Renal cortex interstitium (tissue), 15 donors: ENCODE measurements around the gene LSM10. TPM values are rescaled to one million over a fixed set of nuclear protein-coding genes. Genes with fewer than 3 reads are reported as not detected.

ENCODE experiments used
- DNase-seq, 11 donors: peaks; one replicate each; pipeline ENCODE4 v3.0.0-alpha.2; 2013; ENCODE audit warnings: low read depth in 9 of 11, low spot score in 4 of 11; ENCODE audit errors: extremely low read depth in 1 of 11
- long read RNA-seq, 16 experiments: transcript quantifications; one replicate each; lab custom pipeline, GENCODE V29; 2026
- polyA plus RNA-seq, 3 donors: library from polyadenylated mRNA; unstranded; fragments of 120-200 nt; gene quantifications; one replicate each; pipeline ENCODE4 v1.2.1, GENCODE V29; 2013; ENCODE audit not compliant: insufficient read length in 3 of 3

Gene LSM10
- polyA plus RNA-seq = 10 to 100 TPM; 22.1 to 28.7 (median 24.3) TPM
- long read RNA-seq, donor 1, transcript LSM10-201 (2 exons, 850 nt) = major isoform, 15 of 15 reads
- long read RNA-seq, donor 1, partial matches to known transcripts = 0 of 15 reads
- long read RNA-seq, donor 1, other reads (novel, unspliced or antisense) = 0 of 15 reads
- long read RNA-seq, donor 2, transcript LSM10-201 (2 exons, 850 nt) = major isoform, 19 of 20 reads
- long read RNA-seq, donor 2, partial matches to known transcripts = 0 of 20 reads
- long read RNA-seq, donor 2, other reads (novel, unspliced or antisense) = 0 of 20 reads
- long read RNA-seq, donor 3, transcript LSM10-201 (2 exons, 850 nt) = major isoform, 25 of 25 reads
- long read RNA-seq, donor 3, partial matches to known transcripts = 0 of 25 reads
- long read RNA-seq, donor 3, other reads (novel, unspliced or antisense) = 0 of 25 reads
- long read RNA-seq, donor 4, transcript LSM10-201 (2 exons, 850 nt) = major isoform, 12 of 12 reads
- long read RNA-seq, donor 4, partial matches to known transcripts = 0 of 12 reads
- long read RNA-seq, donor 4, other reads (novel, unspliced or antisense) = 0 of 12 reads
- long read RNA-seq, donor 5 = 0 reads
- long read RNA-seq, donor 6, transcript LSM10-201 (2 exons, 850 nt) = major isoform, 15 of 16 reads
- long read RNA-seq, donor 6, partial matches to known transcripts = 0 of 16 reads
- long read RNA-seq, donor 6, other reads (novel, unspliced or antisense) = 0 of 16 reads
- long read RNA-seq, donor 7, transcript LSM10-201 (2 exons, 850 nt) = major isoform, 18 of 19 reads
- long read RNA-seq, donor 7, partial matches to known transcripts = 0 of 19 reads
- long read RNA-seq, donor 7, other reads (novel, unspliced or antisense) = 0 of 19 reads
- long read RNA-seq, donor 8, transcript LSM10-201 (2 exons, 850 nt) = major isoform, 29 of 37 reads
- long read RNA-seq, donor 8, partial matches to known transcripts = 8 of 37 reads
- long read RNA-seq, donor 8, other reads (novel, unspliced or antisense) = 0 of 37 reads
- long read RNA-seq, donor 9, transcript LSM10-201 (2 exons, 850 nt) = major isoform, 26 of 26 reads
- long read RNA-seq, donor 9, partial matches to known transcripts = 0 of 26 reads
- long read RNA-seq, donor 9, other reads (novel, unspliced or antisense) = 0 of 26 reads
- long read RNA-seq, donor 10, transcript LSM10-201 (2 exons, 850 nt) = major isoform, 21 of 21 reads
- long read RNA-seq, donor 10, partial matches to known transcripts = 0 of 21 reads
- long read RNA-seq, donor 10, other reads (novel, unspliced or antisense) = 0 of 21 reads
- long read RNA-seq, donor 11, transcript LSM10-201 (2 exons, 850 nt) = major isoform, 13 of 13 reads
- long read RNA-seq, donor 11, partial matches to known transcripts = 0 of 13 reads
- long read RNA-seq, donor 11, other reads (novel, unspliced or antisense) = 0 of 13 reads
- long read RNA-seq, donor 12, transcript LSM10-201 (2 exons, 850 nt) = major isoform, 9 of 9 reads
- long read RNA-seq, donor 12, partial matches to known transcripts = 0 of 9 reads
- long read RNA-seq, donor 12, other reads (novel, unspliced or antisense) = 0 of 9 reads
- long read RNA-seq, donor 13, transcript LSM10-201 (2 exons, 850 nt) = major isoform, 30 of 30 reads
- long read RNA-seq, donor 13, partial matches to known transcripts = 0 of 30 reads
- long read RNA-seq, donor 13, other reads (novel, unspliced or antisense) = 0 of 30 reads
- long read RNA-seq, donor 14, transcript LSM10-201 (2 exons, 850 nt) = major isoform, 18 of 18 reads
- long read RNA-seq, donor 14, partial matches to known transcripts = 0 of 18 reads
- long read RNA-seq, donor 14, other reads (novel, unspliced or antisense) = 0 of 18 reads
- long read RNA-seq, donor 15, transcript LSM10-201 (2 exons, 850 nt) = major isoform, 8 of 8 reads
- long read RNA-seq, donor 15, partial matches to known transcripts = 0 of 8 reads
- long read RNA-seq, donor 15, other reads (novel, unspliced or antisense) = 0 of 8 reads
- long read RNA-seq, donor 16, transcript LSM10-201 (2 exons, 850 nt) = major isoform, 42 of 49 reads
- long read RNA-seq, donor 16, partial matches to known transcripts = 6 of 49 reads
- long read RNA-seq, donor 16, other reads (novel, unspliced or antisense) = 0 of 49 reads

DNA sequence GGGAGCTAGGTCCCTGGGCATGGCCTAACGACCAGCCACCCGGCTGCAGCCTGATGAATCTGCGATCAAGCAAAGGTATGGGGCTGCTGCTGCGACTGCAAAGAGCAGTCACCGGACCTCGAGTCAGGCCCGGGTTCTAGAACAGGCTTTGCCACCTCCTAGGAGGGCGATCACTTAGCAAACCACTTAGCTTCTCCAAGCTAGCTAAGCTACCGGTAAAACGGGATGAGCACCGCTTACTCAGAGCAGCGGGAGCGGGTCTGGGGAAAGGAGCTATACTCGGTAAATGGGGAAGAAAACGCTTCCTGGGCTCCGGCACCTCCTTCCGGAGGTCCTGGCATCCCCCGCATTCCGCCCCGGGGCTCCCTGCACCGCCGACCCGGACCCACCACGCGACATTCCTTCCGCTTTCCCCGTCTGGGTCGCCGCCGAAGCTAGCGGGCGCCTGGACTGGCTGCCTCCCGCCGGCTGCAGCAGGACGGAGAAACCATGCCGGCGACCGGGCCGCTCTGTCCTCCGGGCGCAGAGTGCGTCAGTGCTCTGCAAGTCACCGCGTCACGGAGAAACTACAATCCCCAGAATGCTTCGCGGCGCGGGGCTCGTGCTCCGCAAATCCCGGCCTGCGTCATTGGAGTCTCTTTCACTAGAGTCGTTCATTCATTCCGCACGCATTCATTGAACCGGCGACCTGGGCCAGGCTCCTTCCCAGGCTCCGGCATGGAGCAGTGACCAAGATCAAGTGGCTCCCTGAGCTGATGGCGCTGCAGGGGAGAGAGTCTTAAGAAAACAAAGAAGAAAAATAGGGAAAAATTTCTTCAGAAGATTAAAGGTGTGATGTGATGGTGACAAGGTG, at the start of gene LSM10:
Gene LSM10 (minus strand): TSS at position 531 of the 853 bp plus-strand sequence. CDS start 3,779 bp downstream, outside the sequence.
- DNase-seq = peak; percentile 83 to 95 (median 92)

DNA sequence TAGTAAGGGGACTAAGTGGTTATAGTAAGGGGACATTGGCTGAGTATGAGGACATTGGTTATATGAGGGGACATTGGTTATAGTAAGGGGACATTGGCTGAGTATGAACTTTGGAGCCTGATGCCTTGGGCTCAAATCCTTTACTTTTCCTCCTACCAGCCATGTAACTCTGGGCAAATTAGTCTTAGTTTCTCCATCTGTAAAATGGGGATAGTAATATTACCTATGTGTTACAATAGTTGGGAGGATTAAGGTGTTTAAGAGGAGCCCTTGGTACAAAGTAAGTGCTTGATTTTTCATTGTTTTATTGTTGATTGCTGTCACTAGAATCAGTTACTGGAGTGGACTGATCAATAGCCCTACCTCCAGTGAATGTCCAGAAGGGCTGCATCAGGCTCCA, 49.7 kb upstream of the LSM10 start:
- DNase-seq = no peak

- DNase-seq = no peak
Measured at GRCh38 chr1:36446746-36447145, 49.0 kb upstream of the LSM10 start.

- no peak for DNase-seq
Measured at GRCh38 chr1:36446271-36446670, 48.6 kb upstream of the LSM10 start.

DNA sequence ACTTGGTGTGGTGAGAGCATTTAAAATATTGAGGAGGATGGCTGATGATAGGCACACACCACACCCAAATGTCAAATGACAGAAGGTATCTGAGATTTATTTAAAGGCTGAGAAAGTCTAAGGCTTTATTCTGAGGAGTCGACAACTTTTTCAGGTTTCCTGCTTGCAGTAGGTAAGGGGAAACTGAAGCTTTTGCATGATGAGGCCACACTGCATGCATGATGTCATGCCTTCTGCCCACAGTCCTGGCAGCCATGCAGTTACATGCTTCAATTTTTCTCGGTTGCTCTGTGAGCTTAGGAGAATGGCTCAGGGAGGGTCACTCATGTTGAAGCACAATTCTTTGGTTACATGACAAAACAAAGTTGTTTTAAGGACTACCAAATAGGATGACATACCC, 45.6 kb upstream of the LSM10 start:
- no peak for DNase-seq

- DNase-seq = no peak
Measured at GRCh38 chr1:36442337-36442736, 44.6 kb upstream of the LSM10 start.

GRCh38 chr1:36440646-36441045, 42.9 kb upstream of the LSM10 start:
- no peak for DNase-seq

DNA sequence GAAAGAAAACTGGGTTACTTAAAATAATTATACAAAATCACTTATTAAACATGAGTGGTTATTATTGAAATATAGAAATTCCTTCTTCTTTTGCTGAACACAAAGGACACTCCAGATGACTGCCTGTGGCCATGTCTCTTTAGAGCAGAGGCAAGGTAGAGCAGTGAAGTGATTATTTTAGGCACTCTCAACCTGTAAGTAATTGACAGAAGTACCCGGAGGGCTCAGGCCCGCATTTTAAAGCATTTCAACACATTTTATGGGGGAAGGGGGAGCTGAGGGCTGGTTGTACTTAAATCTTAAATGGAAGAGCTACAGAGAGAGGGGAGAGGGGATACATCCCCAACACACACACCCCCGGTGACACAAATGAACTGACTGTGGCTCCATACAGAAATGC, 42.3 kb upstream of the LSM10 start:
- no peak for DNase-seq

- DNase-seq = no peak
Measured at GRCh38 chr1:36438715-36439114, 41.0 kb upstream of the LSM10 start.

DNA sequence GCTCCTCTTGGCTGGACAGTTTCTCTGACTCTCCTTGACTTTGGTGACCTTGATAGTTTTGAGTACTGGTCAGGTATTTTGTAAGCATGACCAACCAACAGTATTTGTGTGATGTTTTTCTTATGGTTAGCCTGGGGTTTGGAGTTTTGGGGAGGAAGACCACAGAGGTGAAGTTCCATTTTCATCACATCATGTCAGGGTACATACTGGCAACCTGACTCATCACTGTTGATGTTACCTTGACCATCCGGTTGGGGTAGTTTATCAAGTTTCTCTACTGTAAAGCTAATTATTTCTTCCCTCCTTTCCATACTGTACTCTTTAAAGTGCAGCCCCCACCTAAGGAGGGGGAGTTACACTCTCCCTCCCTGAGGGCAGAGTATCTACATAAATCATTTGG, 39.1 kb upstream of the LSM10 start:
- no peak for DNase-seq

DNA sequence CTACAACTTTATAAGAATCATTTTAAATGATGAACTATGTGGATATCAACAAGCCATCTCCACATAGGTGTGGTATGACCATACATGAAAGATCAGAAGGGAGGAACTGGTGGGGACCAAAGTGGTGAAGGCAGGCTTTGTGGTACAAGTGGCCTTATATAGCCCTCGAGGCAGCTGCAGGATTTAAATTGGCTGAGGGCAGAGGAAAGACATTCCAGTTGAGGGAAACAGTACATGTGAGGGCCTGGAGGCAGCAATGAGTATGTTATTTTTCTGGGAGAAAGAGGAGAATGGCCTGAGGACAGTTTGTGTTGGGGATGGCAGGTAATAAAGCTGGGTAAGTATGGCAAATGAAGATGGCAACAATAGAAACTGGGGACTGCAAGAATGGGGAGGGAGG, 35.4 kb upstream of the LSM10 start:
- DNase-seq = no peak

- DNase-seq = peak in 1 of 11 donors; percentile 20
Measured at GRCh38 chr1:36432616-36433015, 34.9 kb upstream of the LSM10 start.

DNA sequence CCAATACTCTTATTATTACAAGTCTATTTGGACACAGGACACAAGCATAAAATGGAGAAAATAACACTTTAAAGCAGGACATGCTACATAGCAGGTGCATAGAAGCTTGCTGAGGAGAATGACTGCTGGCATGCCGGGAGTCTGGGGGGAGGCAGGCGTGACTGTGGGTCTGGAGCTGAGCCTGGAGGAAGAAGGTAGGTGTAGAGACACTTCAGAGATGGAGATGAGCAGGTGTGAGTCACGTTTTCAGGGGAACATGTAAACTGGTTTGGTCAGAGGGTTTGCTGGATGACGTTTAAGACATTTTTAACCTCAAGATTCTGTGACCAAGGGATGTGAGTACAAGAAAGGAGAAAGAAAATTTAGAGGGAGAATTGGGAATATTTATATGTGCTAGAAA, 28.1 kb upstream of the LSM10 start:
- no peak for DNase-seq

- no peak for DNase-seq
Measured at GRCh38 chr1:36421649-36422048, 23.9 kb upstream of the LSM10 start.

- peak; percentile 52 to 74 (median 63) for DNase-seq
Measured at GRCh38 chr1:36420836-36421317, 23.2 kb upstream of the LSM10 start.

DNA sequence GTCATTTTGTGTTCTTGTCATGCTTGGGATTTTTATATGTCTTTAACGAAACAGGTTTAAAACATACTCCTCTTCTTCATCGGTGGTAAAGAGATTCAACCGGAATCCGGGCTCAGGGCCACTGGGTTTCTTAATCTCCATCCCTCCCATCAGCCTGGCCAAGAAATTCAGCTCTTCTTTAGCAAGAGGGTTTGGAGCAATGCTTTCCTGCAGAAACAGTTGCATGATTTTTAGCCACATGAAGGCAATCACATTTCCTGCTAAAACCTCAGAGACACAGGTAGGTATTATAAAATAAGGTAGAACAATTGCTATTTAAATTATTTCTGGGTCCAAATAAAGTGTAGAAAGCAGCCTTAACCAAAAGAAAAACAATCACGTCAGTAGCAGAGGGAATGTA, 22.7 kb upstream of the LSM10 start:
- no peak for DNase-seq

DNA sequence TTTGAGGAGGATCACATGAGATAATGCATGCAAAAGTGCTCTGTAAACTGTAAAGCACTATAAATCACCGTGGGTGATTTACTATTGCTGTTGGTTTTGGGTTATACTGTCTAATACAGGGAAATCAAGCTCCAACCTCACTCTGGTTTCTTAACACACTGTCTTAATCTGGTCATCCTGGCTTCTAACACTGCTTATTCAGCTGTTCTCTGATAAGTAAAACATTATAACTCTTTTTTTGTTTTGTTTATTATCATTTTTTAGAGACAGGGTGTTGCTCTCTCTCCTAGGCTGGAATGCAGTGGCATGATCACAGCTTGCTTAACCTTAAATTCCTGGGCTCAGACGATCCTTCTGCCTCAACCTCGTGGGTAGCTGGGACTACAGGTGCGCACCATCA, 21.9 kb upstream of the LSM10 start:
- no peak for DNase-seq
